Dermis microvascular lymphatic vessel endothelial cell (primary cell): ENCODE results near the gene UNC13A. TPM values are rescaled to one million over a fixed set of nuclear protein-coding genes. Genes with fewer than 3 reads are reported as not detected.
"Not testable (repeated sequence)": the region's sequence is repeated elsewhere in the genome, so short reads cannot be mapped to it uniquely, and the experiment has no call there.

Experiments
- DNase-seq, 2 donors: peaks; one replicate each; pipeline versions ENCODE4 v3.0.0 to v3.0.0-alpha.2; 2010; ENCODE audit warnings: low read depth in 2 of 2
- total RNA-seq: library from RNA; depleted of rRNA; stranded (reverse); fragments of >200 nt; gene quantifications from 2 replicates; pipeline ENCODE4 v1.2.1, GENCODE V29; 2014

The UNC13A gene
- total RNA-seq, 1 donor from 2014 or later, result 0.13 TPM

DNA sequence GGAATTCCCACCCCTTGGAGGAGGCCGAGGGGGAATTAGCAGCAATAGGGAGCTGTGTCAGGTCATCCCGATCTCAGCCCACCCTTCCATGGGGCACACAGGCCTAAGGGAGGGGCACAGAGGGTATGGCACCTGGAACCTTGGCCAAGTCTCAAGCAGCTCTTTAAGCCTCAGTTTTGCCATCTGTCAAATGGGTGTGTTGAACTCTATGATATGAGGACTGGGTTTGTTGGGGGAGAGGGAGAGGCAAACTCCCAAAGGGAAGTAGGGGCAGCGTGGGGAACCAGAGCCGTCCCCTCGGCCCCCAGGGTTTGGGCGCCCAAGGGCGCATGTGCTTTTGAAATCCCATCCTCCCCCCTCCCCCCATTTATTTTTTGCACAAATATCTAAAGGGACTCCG is 83.0 kb downstream of the UNC13A start:
- no peak for DNase-seq

DNA sequence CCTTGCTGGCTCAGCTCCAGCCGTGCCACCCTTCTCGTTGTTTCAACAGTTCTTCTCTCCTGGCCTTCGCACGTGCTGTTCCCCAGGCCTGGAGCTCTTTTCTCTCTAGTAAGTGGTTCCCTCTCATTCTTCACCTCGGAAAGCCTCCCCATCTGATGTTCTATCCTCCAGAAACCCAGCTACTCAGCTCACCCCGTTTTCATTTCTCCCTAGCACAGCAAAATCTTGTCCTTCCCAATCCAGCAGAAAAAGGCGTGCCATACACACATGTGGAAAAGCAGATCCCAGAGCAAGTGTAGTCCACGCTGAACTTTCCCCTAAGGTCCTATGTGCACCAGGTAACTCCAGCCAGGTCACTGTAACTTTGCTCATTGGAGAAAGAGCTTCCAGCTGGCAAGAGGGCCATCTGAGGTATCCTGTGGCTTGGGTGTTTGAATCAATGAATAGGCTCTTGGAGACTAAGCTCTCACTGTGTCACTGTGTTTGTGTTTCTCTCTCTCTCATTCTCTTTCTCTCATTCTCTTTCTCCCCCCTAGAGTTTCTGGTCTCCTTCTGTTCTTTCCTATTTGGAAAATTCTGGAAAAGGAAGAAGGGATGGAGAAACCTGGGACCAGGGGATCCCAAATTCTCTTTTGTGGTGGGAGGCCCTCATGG is 83.7 kb downstream of the UNC13A start:
- no peak for DNase-seq

DNA sequence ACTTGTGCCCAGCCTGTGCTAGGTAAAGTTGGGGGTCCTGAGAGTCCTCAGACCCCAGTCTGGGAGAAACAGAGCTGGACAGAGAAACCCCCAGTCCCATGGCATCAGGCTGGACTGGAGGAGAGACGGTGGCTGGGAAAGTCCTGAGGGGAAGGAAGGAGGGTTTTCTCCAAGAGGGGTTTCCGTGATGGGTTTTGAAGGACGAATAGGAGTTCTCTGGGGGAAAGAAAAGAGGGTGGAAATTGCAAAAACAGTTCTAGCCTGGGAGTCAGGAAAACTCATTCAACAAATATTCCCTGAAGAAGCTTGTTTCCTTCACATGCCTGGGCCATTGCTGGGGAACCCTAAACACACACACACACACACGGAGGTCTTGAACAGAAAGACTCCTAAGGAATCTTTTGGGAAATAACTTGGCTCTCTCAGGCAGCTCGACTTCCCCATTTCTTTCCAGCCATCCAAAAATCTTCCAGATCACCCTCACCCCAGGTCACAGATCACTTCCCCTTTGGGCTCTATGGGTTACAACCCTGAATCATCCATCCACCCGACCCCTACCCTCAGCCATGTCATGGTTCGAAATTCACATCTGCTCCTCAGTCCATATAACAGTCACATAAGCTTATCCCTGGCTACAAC is 85.2 kb downstream of the UNC13A start:
- no peak for DNase-seq

DNA sequence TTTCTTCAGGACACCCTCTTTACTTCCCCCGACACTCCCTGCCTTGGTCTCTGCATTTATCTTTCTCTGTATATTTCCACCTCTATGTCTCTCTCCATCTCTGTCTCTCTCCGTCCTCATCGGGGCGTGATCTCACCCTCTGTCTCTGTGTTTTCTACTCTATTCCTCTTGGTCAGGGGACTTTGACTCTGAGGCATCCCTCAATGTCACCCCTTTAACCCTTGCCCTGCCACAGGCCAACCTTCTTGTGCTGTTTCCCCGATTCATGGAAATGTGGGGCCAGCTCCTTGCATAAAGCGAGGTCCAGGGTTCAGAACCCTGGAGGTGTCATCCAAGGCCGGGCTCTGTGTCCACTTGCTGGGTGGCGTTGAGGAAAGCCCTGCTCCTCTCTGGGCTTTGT is 85.9 kb downstream of the UNC13A start:
- no peak for DNase-seq

DNA sequence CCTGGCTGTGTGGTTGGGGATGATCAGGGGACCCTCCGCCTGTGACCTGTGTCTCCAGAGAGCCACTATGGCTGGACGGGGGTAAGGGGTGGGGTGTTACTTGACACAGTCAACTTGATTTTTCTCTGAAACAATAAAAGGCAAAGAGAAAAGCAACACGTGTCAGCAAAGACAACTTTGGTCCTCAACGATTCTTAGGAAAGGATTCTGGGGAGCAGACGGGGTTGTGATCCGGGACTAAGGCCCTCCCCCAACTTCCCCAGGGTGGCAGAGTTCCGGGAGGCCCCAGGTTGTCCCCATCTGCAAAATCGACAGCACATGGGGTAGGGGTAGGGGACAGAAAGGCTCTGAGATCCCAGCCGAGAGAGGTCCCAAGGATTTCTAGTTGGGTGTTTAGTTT is 86.5 kb downstream of the UNC13A start:
- no peak for DNase-seq

DNA sequence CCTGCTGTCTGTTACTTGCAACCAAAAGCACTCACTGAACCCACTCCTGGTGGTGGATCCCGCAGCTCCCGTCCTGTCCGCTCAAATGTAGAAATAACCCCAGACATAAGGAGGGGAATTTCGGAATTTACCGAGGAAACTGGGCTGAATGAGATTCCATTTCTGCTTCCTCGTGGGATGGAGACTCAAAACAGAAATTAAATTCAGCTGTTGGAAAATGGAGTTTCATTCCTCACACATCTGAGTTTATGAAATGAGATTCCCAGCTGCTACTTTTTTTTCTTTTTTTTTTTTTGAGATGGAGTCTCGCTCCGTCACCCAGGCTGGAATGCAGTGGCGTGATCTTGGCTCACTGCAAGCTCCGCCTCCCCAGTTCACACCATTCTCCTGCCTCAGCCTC is 88.4 kb downstream of the UNC13A start:
- DNase-seq, result no peak

DNA sequence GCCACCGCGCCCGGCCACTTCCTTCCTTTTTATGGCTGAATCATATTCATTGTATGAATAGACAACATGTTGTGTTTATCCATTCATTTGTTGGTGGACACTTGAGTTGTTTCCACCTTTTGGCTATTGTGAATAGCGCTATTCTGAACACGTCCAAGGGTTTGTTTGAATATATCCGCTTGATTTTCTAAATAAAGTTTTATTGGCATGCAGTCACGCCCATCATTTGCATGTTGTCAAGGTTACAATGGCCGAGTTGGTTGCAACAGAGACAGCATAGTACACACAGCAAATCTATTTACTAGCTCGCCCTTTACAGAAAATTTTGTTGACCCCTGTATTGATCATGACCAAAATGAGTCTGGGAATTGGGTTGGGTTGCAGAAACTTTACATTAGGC is 89.2 kb downstream of the UNC13A start:
- no peak for DNase-seq

DNA sequence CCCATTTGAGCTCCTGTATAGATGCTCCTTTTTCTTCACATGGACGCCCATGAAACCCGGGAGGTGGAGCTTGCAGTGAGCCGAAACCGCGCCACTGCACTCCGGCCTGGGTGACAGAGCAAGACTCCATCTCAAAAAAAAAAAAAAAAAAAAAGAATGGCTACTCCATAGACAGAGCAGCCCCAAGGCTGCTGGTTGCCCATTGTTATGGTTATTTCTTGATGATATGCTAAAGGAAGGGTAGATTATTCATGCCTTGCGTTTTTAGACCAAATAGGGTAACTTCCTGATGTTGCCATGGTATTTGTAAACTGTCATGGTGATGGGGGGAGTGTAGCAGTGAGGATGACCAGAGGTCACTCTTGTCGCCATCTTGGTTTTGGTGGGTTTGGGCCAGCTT is 90.1 kb downstream of the UNC13A start:
- not testable (repeated sequence) for DNase-seq

DNA sequence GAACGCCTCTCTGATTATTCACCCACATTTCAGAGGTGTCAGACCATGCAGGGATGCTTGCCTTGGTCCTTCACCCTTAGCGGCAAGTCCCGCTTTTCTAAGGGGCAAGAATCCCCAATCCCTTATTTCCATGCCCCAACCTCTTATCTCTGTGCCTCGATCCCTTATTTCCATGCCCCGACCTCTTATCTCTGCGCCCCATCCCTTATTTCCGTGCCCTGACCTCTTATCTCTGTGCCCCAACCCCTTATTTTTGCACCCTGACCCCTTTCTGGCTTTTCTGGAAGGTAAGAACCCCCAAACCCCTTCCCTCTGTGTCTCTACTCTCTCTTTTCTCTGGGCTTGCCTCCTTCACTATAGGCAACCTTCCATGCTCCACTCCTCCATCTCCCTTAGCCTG is 93.9 kb downstream of the UNC13A start:
- DNase-seq, result not testable (repeated sequence)

DNA sequence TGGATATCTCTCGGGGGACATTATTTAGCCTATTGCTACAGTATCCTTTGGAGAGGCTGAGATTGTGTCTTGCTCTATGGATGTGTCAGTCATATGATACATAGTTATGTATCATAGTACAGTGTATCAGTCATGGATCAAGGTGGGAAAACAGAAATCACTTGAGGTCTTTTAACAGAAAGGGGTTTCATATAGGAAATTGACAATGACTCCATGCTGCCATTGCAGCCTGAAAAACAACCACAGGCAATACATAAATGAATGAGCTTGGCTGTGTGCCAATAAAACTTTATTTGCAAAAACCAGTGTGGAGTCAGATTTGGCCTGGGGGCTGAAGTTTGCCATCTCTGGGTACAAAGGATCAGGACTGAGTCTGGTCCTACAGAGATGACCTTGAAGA is 97.3 kb downstream of the UNC13A start:
- no peak for DNase-seq

DNA sequence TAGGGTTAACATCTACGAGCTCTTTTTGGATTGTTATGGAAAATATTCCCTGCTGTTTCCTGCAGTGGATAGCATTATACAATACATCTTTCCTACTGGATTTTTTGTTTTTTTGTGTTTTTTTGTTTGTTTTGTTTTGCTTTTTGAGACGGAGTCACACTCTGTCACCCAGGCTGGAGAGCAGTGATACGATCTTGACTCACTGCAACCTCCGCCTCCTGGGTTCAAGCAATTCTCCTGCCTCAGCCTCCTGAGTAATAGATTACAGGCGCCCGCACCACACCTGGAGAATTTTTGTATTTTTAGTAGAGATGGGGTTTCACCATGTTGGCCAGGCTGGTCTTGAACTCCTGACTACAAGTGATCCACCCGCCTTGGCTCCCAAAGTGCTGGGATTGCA is 102.8 kb downstream of the UNC13A start:
- not testable (repeated sequence) for DNase-seq

DNA sequence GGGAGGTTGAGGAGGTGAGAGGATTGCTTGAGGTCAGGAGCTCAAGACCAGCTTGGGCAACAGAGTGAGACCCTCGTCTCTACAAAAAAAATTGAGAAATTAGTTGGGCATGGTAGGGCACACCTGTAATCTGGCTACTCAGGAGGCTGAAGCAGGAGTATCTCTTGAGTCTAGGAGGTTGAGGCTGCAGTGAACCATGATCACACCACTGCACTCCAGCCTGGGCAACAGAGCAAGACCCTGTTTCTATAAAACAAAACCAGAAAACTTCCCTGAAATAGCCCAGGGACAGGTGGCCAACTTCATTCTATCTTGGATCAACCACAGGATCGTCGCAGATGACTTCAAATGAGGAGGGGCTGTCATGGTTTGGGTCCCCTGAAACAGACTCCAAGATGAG is 104.0 kb downstream of the UNC13A start:
- no peak for DNase-seq

DNA sequence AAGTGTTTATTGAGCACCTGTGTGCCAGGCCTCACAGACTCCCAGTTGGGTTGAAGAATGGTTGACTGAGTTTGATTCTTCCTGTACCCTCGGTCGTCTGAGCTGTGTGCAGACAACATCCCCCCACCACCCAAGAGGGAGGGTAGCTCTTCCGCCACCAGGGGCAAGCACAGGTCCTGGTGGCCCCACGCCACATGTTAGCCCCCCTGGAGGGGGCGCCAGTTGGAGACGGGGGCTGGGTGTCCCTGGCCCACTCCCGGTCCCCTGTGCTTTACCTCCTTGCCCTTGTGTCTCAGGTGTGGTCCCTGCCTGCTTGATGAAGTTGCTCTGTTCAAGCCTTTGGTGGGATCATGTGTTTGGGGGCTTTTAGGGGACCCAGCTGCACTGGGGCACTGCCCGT is 105.5 kb downstream of the UNC13A start:
- no peak for DNase-seq

DNA sequence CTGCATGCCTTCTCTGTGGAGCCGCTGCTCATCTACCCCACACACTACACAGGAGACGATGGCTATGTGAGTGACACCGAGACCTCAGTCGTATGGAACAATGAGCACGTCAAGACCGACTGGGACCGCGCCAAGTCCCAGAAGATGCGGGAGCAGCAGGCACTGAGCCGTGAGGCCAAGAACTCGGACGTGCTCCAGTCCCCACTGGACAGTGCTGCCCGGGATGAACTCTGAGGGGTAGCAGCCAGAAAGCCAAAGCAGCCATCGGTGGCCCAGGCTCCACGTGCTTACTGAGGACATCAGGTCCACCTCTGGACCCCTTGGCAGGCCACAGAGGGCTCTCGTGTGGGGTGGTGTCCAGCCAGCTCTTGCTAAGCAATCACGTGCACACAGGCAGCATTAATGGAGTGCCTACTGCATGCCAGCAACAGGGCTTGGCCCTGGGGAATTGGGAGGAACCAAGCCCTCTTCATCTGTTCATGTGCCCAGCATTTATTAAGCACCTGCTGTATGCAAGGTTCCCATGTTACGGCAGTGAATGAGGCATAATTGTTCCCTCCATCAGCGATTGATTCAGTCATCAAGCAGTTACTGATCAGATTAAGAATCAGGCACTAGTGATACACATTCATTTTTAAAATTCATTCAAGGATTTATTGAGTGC is 106.8 kb downstream of the UNC13A start:
- DNase-seq, result no peak

DNA sequence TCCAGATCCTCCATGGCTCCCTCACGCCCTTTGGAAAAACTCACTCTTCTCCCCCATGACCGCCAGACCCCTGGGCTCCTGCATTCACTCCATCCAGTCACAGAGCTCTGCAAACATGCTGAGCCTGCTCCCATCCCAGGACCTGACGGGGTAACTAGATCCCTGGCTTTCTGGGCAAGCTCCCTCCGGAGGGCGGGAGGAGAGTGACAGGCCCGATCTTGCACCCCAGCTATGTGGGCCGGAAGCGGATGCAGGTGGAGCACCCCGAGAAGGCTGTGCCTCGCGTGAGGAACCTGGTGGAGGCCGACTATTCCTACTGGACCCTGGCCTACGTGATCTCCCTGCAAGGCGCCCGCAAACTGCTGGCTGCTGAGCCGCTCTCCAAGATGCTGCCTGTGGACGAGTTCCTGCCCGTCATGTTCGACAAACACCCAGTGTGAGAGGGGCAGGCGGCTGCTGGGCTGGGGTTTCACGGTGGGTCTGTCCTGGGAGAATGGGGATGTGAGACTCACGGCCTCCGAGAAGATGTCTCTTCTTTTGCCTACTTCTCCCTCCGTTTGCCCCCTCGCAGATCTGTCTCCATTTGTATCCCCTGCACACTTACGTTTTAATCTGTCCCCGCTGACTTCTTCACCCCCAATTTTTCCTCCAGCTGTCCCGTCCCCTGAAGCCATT is 107.5 kb downstream of the UNC13A start:
- DNase-seq, result no peak

DNA sequence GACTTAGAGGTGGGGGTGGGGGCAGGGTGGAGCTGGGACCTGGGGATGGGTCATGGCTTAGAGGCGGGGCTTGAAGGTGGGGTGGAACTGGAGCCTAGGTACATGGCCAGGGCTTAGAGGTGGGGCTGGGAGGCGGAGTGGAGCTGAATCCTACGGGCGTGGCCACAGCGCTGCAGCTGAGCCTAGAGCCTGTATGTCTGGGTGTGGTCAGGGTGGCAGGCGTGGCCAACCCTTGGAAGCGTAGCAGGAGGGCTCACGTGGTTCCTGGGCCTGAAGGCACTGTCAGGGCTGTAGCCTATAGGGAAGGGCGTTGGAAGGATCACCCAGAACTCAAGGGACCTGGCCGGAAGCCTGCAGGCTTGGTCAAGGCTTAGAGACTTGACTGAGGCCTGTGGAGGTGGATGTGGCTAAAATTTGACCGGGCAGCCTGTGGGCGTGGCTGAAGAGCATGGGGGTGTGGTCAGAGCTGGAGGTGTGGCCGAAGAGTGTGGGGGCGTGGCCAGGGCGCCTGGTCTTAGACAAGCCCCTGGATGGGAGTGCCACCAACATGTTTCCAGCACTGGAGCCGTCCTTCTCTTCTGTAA is 108.4 kb downstream of the UNC13A start:
- DNase-seq, result peak in 1 of 2 donors; percentile 60

DNA sequence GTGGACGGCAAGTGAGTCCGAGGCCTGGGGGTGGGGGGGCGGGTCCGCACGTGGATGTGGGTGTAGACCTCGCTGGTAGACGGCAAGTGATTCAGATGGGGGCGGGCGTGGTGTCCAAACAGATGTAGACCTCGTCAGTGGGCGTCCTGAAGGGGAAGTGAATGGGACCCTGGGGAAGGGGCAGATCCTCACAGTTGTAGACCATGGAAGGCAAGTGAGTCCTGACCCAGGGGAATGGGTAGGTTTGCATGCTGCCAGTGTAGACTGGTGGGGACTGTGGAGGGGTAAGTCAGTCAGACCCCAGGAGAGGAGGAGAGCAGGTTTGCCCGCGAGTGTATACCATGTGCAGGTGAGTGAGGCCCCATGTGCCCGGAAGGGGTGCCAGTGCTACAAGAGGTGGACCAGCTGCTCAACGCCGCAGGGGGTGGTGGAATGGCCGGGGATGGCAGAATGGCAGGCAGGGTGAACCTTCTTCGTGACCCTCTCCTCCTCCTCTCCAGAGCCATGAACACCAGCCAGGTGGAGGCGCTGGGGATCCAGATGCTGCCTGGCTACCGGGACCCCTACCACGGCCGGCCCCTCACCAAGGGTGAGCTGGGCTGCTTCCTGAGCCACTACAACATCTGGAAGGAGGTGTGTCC is 110.6 kb downstream of the UNC13A start:
- DNase-seq, result no peak

DNA sequence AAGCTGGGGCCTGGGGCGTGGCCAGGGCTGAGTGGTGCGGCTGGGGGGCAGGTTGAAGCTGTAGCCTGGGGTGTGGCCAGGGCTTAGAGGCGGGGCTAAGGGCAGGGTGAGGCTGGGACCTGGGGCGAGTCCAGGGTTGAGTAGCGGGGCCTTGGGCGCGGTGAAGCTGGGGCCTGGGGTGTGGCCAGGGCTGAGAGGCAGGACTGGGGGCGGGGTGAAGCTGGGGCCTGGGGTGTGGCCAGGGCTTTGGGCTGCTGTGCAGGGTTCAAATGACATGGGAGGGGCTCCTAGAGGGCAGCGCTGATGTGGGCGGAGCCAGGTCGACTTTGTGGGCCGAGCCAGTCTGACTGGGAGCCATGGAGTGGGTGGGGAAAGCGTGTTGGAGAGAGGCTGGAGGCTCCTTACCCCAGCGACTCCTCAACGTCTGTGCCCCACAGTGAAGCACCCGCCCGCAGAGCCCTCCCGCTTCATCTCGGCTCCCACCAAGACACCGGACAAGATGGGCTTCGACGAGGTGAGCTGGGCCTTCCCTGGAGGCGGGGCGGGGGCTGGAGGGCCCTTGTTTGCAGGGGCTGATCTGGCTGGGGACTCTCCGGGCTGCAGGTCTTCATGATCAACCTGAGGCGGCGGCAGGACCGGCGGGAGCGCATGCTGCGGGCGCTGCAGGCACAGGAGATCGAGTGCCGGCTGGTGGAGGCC is 111.2 kb downstream of the UNC13A start:
- no peak for DNase-seq

DNA sequence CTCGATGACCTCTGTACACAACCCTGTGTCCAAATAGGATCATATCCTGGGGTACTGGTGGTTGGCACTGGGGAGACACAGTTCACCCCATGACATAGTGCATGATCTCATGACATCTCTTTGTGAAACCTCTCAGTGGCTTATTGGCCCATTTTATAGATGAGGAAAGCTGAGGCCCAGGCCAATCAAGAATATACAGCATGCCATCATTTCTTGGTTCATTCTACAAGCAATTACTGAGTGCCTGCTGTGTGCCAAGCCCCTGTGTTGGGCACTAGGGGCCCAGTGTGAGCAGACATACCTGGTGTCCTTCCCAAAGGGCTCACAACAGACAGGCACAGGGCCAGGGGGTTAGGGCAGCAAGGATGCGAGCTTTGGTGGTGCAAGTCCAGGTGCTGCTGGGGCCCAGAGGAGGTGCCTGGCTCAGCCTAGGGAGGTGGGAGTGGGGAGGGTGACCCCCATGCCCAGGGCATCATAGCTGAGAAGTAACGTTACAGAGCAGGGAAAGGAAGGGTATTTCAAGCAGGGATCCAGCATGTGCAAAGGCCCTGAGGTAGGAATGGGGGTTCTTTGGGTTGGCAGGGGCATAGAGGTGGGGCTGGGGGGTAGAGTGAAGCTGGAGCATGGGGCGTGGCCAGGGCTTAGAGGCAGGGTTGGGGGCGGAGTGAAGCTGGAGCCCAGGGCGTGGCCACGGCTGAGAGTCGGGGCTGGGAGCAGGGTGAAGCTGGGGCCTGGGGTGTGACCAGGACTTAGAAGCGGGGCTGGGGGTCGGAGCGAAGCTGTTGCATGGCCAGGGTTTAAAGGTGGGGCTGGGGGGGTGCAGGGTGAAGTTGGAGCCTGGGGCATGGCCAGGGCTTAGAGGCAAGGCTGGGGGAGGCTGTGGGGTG is 112.0 kb downstream of the UNC13A start:
- DNase-seq, result no peak

DNA sequence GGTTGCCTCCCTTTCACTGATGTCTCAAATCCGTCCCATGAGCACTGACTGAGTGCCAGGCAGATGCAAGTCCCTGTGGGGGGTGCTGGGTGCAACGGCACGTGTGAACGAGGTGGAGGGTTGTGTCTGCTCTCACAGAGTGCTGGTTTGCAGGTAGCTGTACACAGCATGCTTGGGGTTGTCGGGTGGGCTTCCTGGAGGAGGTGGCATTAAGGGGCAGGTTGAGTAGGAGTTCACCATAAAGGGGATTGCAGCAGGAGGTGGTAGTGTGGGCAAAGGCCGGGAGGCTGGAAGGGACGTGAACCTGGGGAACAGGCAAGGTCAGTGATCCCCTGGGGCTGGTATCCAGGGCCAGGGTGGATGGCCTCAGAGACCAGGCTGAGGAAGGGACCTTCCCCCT is 115.5 kb downstream of the UNC13A start:
- DNase-seq, result no peak
